Trophoblast cell (in vitro differentiated cells and primary cell): ENCODE results near the gene COG8. TPM values are rescaled to one million over a fixed set of nuclear protein-coding genes. Genes with fewer than 3 reads are reported as not detected.

ENCODE experiments used
- DNase-seq, 2 donors: peaks; one replicate each; pipeline ENCODE4 v3.0.0-alpha.2; 2016
- H2AFZ ChIP-seq: 2 replicates; pipeline ENCODE4 v1.6.1; 2013; ENCODE audit warnings: low read length, moderate library complexity, mild to moderate bottlenecking; ENCODE audit not compliant: insufficient read depth, poor library complexity
- H2AK5ac ChIP-seq: 2 replicates; pipeline ENCODE4 v1.6.1; 2013; ENCODE audit warnings: mild to moderate bottlenecking, low read length
- H2BK120ac ChIP-seq: 2 replicates; pipeline ENCODE4 v1.6.1; 2013; ENCODE audit warnings: low read length, mild to moderate bottlenecking, moderate library complexity; ENCODE audit not compliant: insufficient read depth, poor library complexity
- H2BK12ac ChIP-seq: 2 replicates; pipeline ENCODE4 v1.6.1; 2013; ENCODE audit warnings: mild to moderate bottlenecking, low read length, moderate library complexity
- H2BK5ac ChIP-seq: 2 replicates; pipeline ENCODE4 v1.6.1; 2013; ENCODE audit warnings: low read length, low read depth, moderate library complexity, mild to moderate bottlenecking; ENCODE audit not compliant: poor library complexity
- H3K14ac ChIP-seq: 2 replicates; pipeline ENCODE4 v1.6.1; 2013; ENCODE audit warnings: mild to moderate bottlenecking, low read length
- H3K18ac ChIP-seq: 2 replicates; pipeline ENCODE4 v1.6.1; 2013; ENCODE audit warnings: mild to moderate bottlenecking, low read length
- H3K23ac ChIP-seq: 2 replicates; pipeline ENCODE4 v1.6.1; 2013; ENCODE audit warnings: low read length
- H3K27ac ChIP-seq: 2 replicates; pipeline ENCODE4 v1.5.1; 2013; ENCODE audit warnings: low read depth, mild to moderate bottlenecking, inconsistent platforms, low read length, moderate library complexity
- H3K27me3 ChIP-seq: 2 replicates; pipeline ENCODE4 v1.6.1; 2013; ENCODE audit warnings: inconsistent platforms, mild to moderate bottlenecking, low read length, moderate library complexity; ENCODE audit not compliant: insufficient read depth
- H3K36me3 ChIP-seq, 2 experiments: 1 replicate in 1 of 2; 2 replicates in 1 of 2; pipeline ENCODE4 v1.6.1; 2013; ENCODE audit warnings: low read length in 2 of 2, mild to moderate bottlenecking in 2 of 2, moderate library complexity in 1 of 2; ENCODE audit not compliant: insufficient read depth in 2 of 2, control insufficient read depth in 1 of 2
- H3K4ac ChIP-seq: 2 replicates; pipeline ENCODE4 v1.6.1; 2013; ENCODE audit warnings: low read depth, mild to moderate bottlenecking, low read length, moderate library complexity
- H3K4me1 ChIP-seq, 2 experiments: 1 replicate in 1 of 2; 2 replicates in 1 of 2; pipeline ENCODE4 v1.6.1; 2013; ENCODE audit warnings: low read length in 2 of 2, mild to moderate bottlenecking in 2 of 2, moderate library complexity in 1 of 2; ENCODE audit not compliant: insufficient read depth in 2 of 2, control insufficient read depth in 1 of 2
- H3K4me2 ChIP-seq: 2 replicates; pipeline ENCODE4 v1.6.1; 2013; ENCODE audit warnings: inconsistent platforms, mild to moderate bottlenecking, low read length, moderate library complexity
- H3K4me3 ChIP-seq: 2 replicates; pipeline ENCODE4 v1.5.1; 2013; ENCODE audit warnings: mild to moderate bottlenecking, low read depth, low read length, inconsistent platforms
- H3K79me1 ChIP-seq: one replicate; pipeline ENCODE4 v1.6.1; 2013; ENCODE audit warnings: low read length
- H3K79me2 ChIP-seq: 2 replicates; pipeline ENCODE4 v1.6.1; 2013; ENCODE audit warnings: low read length, mild to moderate bottlenecking; ENCODE audit not compliant: control insufficient read depth, insufficient read depth, poor library complexity
- H3K9ac ChIP-seq: 2 replicates; pipeline ENCODE4 v1.6.1; 2013; ENCODE audit warnings: mild to moderate bottlenecking, low read length
- H3K9me3 ChIP-seq: 2 replicates; pipeline ENCODE4 v1.6.1; 2013; ENCODE audit warnings: low read depth, mild to moderate bottlenecking, control low read depth, inconsistent platforms, low read length; ENCODE audit not compliant: insufficient read depth
- H4K12ac ChIP-seq: 2 replicates; pipeline ENCODE4 v1.6.1; 2013; ENCODE audit warnings: low read depth, mild to moderate bottlenecking, low read length, moderate library complexity
- H4K8ac ChIP-seq: 2 replicates; pipeline ENCODE4 v1.6.1; 2013; ENCODE audit warnings: low read depth, mild to moderate bottlenecking, low read length, moderate library complexity
- H4K91ac ChIP-seq: one replicate; pipeline ENCODE4 v1.6.1; 2013; ENCODE audit warnings: low read depth, mild to moderate bottlenecking, low read length, moderate library complexity
- WGBS: extraction: QIAGEN DNeasy Blood & Tissue Kit; methylation state at CpG from one replicate; pipeline ENCODE4 v1.1.7; 2013; ENCODE audit warnings: missing lambda C conversion rate; ENCODE audit not compliant: insufficient read length, insufficient coverage; ENCODE audit errors: extremely low coverage; 5-methylcytosine and 5-hydroxymethylcytosine counted together
- polyA plus RNA-seq: library from polyadenylated mRNA; stranded (reverse); fragments of 200-250 nt; gene quantifications from 2 replicates; pipeline ENCODE4 v1.2.3, GENCODE V29; 2013

The COG8 gene, protein sequence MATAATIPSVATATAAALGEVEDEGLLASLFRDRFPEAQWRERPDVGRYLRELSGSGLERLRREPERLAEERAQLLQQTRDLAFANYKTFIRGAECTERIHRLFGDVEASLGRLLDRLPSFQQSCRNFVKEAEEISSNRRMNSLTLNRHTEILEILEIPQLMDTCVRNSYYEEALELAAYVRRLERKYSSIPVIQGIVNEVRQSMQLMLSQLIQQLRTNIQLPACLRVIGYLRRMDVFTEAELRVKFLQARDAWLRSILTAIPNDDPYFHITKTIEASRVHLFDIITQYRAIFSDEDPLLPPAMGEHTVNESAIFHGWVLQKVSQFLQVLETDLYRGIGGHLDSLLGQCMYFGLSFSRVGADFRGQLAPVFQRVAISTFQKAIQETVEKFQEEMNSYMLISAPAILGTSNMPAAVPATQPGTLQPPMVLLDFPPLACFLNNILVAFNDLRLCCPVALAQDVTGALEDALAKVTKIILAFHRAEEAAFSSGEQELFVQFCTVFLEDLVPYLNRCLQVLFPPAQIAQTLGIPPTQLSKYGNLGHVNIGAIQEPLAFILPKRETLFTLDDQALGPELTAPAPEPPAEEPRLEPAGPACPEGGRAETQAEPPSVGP
- 21.2 and 21.4 TPM in 2 replicates for polyA plus RNA-seq

DNA sequence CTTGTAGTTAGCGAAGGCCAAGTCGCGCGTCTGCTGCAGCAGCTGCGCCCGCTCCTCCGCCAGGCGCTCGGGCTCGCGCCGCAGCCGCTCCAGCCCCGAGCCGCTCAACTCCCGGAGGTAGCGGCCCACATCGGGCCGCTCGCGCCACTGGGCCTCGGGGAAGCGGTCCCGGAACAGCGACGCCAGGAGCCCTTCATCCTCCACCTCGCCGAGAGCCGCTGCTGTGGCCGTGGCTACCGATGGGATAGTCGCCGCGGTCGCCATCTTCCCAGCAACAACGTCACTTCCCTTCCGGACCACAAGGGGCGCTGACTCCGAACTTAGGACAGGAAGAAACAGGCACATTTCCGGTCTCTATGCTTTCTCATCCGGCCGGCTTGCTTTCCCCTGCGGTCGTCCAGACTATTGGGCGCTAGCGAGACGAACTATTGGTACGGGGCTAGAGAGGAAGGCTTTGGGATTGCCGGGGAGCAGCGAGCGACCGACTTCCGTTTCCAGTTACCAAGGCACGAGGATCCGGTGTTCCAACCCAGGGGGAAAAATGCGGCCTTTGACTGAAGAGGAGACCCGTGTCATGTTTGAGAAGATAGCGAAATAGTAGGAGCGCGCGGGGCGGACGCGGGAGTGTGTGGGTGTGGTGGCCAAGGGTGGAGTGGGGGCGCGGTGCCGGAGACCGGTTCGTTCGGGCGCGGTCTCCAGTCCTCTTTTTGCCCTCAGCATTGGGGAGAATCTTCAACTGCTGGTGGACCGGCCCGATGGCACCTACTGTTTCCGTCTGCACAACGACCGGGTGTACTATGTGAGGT lies at the start of gene COG8, which contains the start of gene NIP7:
COG8 (minus strand) TSS at position 276 of the 806 bp plus-strand sequence; CDS start at position 264, 12 bp downstream.
NIP7 (plus strand) TSS at position 484 of the 806 bp plus-strand sequence; CDS start at position 542, 58 bp downstream.
- Histone ChIP-seq H3K9me3 (no peaks in the 10 kb centered on the region), H4K91ac (peak within 1 kb of the TSS; percentile 88), H2BK120ac (peak within 1 kb of the TSS; percentile 49), H4K8ac (peak within 1 kb of the TSS; percentile 97), H2AFZ (peak within 1 kb of the TSS; percentile 89), H2AK5ac (peak within 1 kb of the TSS; percentile 81), H3K4me3 (peak within 1 kb of the TSS; percentile 98), H3K79me1 (peaks cover 8% of the 10 kb centered on the region), H3K18ac (peak within 1 kb of the TSS; percentile 78), H3K27ac (peak within 1 kb of the TSS; percentile 65), H4K12ac (peak within 1 kb of the TSS; percentile 88), H3K14ac (peak within 1 kb of the TSS; percentile 94), H3K4me1 (peaks cover 6 to 12% of the 10 kb centered on the region in 2 experiments), H3K79me2 (peaks cover 16% of the 10 kb centered on the region), H3K9ac (peak within 1 kb of the TSS; percentile 96), H3K4ac (peak within 1 kb of the TSS; percentile 85), H2BK5ac (peak within 1 kb of the TSS; percentile 1), H3K4me2 (peak within 1 kb of the TSS; percentile 88), H3K27me3 (no peaks in the 10 kb centered on the region), H3K23ac (no peak within 1 kb of the TSS), H2BK12ac (no peak within 1 kb of the TSS), H3K36me3 (peaks cover 14 to 28% of the 10 kb centered on the region in 2 experiments)
- peak; percentile 95 to 99 for DNase-seq
- no CpG with 5 or more reads among the region's 77 CpGs for WGBS

DNA sequence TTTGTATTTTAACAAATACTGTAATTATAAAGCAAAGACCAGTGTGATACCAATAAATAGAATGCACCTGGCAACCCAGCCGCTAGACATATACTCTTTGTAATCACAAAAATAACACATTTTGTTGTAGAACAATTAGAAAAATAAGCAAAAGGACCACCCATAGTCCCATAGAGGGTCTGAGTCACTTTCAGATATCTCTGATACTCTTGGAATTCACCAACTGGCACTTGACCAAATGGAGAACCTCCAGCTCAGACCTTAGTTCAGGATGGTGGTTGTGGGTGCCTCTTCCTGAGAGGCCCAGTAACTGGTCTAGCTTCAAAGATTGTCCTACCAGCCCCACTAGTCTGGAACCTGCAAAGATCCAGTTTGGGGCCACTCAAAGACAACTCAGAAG lies 47.2 kb upstream of the COG8 start:
- Histone ChIP-seq H3K14ac (no peak overlapping the region), H3K79me1 (peaks cover 3% of the 10 kb centered on the region), H2AK5ac (no peak overlapping the region), H3K27ac (no peak overlapping the region), H2BK120ac (no peak overlapping the region), H2BK5ac (no peak overlapping the region), H3K4ac (no peak overlapping the region), H3K23ac (no peak overlapping the region), H4K8ac (no peak overlapping the region), H3K9me3 (no peaks in the 10 kb centered on the region), H4K12ac (no peak overlapping the region), H3K4me1 (peaks cover 2 to 4% of the 10 kb centered on the region in 2 experiments), H3K9ac (no peak overlapping the region), H3K36me3 (peaks cover 4 to 8% of the 10 kb centered on the region in 2 experiments), H3K4me3 (no peak overlapping the region), H3K18ac (no peak overlapping the region), H2BK12ac (no peak overlapping the region), H3K4me2 (no peak overlapping the region), H3K79me2 (peaks cover 10% of the 10 kb centered on the region), H4K91ac (no peak overlapping the region), H2AFZ (no peak overlapping the region), H3K27me3 (no peaks in the 10 kb centered on the region)
- no CpG with 5 or more reads among the region's 1 CpG for WGBS
- DNase-seq: no peak

DNA sequence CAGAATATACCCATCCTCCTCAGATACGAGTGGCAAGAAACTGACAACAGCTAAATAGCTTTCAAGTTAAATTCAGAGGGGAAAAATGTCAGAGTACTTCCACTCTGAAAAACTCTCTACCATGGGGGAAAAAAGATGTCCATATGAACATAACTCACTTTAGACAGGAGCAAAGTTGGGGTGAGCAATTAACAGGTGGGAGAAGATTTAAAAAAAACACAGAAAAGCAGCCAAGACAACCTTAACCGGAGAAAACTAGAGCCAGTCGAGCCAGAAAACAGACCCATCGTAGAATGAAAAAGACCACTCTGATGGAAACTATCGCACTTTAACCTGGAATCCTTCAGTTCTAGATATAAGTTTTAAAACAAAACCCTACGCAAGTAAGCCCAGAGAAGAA lies 45.6 kb upstream of the COG8 start:
- peak overlapping the region; percentile 76 for H4K8ac ChIP-seq
- H3K4me1 ChIP-seq: peaks cover 2 to 4% of the 10 kb centered on the region in 2 experiments
- H3K4ac ChIP-seq: peak overlapping the region; percentile 95
- H3K18ac ChIP-seq: no peak overlapping the region
- WGBS: no CpG with 5 or more reads among the region's 6 CpGs
- no peak overlapping the region for H2AFZ ChIP-seq
- H3K9ac ChIP-seq: peak overlapping the region; percentile 93
- no peak overlapping the region for H2BK5ac ChIP-seq
- H3K9me3 ChIP-seq: no peaks in the 10 kb centered on the region
- peak overlapping the region; percentile 91 for H3K14ac ChIP-seq
- H3K27me3 ChIP-seq: no peaks in the 10 kb centered on the region
- H2AK5ac ChIP-seq: no peak overlapping the region
- H3K27ac ChIP-seq: peak overlapping the region; percentile 58
- no peak overlapping the region for H2BK120ac ChIP-seq
- no peak overlapping the region for H2BK12ac ChIP-seq
- peak overlapping the region; percentile 93 for H3K4me3 ChIP-seq
- peaks cover 10% of the 10 kb centered on the region for H3K79me2 ChIP-seq
- H3K36me3 ChIP-seq: peaks cover 11 to 13% of the 10 kb centered on the region in 2 experiments
- no peak overlapping the region for H4K12ac ChIP-seq
- peak overlapping the region; percentile 79 for H3K4me2 ChIP-seq
- no peak overlapping the region for H3K23ac ChIP-seq
- no peak for DNase-seq
- no peak overlapping the region for H4K91ac ChIP-seq
- peaks cover 3% of the 10 kb centered on the region for H3K79me1 ChIP-seq

DNA sequence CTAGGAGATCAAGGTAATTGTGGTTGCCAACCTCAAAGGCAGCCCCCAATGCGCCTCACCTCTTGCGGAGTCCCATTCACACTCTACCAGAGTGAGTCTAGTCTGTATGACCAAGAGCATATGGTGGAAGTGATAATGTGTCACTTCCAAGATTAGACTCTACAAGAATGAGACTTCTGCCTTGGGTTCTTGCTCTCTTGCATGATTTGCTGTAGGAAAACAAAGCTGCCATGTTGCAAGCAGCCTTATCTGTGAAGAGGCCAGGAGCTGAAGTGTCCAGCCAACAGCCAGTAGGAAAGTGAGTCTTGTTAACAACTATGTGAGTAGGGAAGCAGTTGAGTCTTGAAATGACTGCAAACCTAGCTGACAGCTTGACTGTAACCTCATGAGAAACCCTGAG lies 43.1 kb upstream of the COG8 start:
- Histone ChIP-seq H3K14ac (no peak overlapping the region), H3K4me1 (peaks cover 2 to 4% of the 10 kb centered on the region in 2 experiments), H4K8ac (no peak overlapping the region), H3K27ac (no peak overlapping the region), H2AFZ (no peak overlapping the region), H3K18ac (no peak overlapping the region), H3K23ac (no peak overlapping the region), H3K4me3 (no peak overlapping the region), H3K4me2 (no peak overlapping the region), H2BK120ac (no peak overlapping the region), H3K9me3 (no peaks in the 10 kb centered on the region), H3K27me3 (no peaks in the 10 kb centered on the region), H2AK5ac (no peak overlapping the region), H3K79me1 (peaks cover 3% of the 10 kb centered on the region), H2BK5ac (no peak overlapping the region), H4K91ac (no peak overlapping the region), H4K12ac (no peak overlapping the region), H3K9ac (no peak overlapping the region), H2BK12ac (no peak overlapping the region), H3K36me3 (peaks cover 18 to 23% of the 10 kb centered on the region in 2 experiments), H3K79me2 (peaks cover 10% of the 10 kb centered on the region), H3K4ac (no peak overlapping the region)
- no peak for DNase-seq
- no CpG with 5 or more reads among the region's 2 CpGs for WGBS
